H1 (cell line): ENCODE data around the gene MEIOB. TPM values are rescaled to one million over a fixed set of nuclear protein-coding genes. Genes with fewer than 3 reads are reported as not detected.

Experiments
- polyA plus RNA-seq, 7 experiments: library from polyadenylated mRNA; depleted of rRNA in 3 of 7; stranded (reverse) in 5 of 7; unstranded in 2 of 7; fragments of >200 nt in 5 of 7; fragments of 200-250 nt in 2 of 7; gene quantifications; 1 replicate in 5 of 7; 2 replicates in 1 of 7; 4 replicates in 1 of 7; pipeline versions ENCODE4 v1.2.1 to v1.2.3, GENCODE V29; 2011 to 2013; ENCODE audit warnings: missing spikeins in 2 of 7, mixed read lengths in 2 of 7
- total RNA-seq: library from RNA; stranded (reverse); fragmentation: NEBNext Ultra II Directional; extraction: Animal tissue kit (Norgen Biotek cat#: 25700); gene quantifications from 2 replicates; pipeline ENCODE4 v1.2.1, GENCODE V29; 2021
- TF ChIP-seq, protein P1 (sequence below): fragments of 300-600 bp; sonication (generic); IDR thresholded peaks from 2 replicates; pipeline ENCODE4 v1.7.1; 2012; ENCODE audit warnings: low read length, moderate library complexity, mild to moderate bottlenecking, inconsistent platforms; ENCODE audit not compliant: insufficient replicate concordance

Gene MEIOB
- total and polyA plus RNA-seq, 2 of the 8 experiments (the other 6 are each of a cell fraction or from before 2014, with no cell fraction given): 0.63 to 1.1 TPM

- TF ChIP-seq, protein P1, sequence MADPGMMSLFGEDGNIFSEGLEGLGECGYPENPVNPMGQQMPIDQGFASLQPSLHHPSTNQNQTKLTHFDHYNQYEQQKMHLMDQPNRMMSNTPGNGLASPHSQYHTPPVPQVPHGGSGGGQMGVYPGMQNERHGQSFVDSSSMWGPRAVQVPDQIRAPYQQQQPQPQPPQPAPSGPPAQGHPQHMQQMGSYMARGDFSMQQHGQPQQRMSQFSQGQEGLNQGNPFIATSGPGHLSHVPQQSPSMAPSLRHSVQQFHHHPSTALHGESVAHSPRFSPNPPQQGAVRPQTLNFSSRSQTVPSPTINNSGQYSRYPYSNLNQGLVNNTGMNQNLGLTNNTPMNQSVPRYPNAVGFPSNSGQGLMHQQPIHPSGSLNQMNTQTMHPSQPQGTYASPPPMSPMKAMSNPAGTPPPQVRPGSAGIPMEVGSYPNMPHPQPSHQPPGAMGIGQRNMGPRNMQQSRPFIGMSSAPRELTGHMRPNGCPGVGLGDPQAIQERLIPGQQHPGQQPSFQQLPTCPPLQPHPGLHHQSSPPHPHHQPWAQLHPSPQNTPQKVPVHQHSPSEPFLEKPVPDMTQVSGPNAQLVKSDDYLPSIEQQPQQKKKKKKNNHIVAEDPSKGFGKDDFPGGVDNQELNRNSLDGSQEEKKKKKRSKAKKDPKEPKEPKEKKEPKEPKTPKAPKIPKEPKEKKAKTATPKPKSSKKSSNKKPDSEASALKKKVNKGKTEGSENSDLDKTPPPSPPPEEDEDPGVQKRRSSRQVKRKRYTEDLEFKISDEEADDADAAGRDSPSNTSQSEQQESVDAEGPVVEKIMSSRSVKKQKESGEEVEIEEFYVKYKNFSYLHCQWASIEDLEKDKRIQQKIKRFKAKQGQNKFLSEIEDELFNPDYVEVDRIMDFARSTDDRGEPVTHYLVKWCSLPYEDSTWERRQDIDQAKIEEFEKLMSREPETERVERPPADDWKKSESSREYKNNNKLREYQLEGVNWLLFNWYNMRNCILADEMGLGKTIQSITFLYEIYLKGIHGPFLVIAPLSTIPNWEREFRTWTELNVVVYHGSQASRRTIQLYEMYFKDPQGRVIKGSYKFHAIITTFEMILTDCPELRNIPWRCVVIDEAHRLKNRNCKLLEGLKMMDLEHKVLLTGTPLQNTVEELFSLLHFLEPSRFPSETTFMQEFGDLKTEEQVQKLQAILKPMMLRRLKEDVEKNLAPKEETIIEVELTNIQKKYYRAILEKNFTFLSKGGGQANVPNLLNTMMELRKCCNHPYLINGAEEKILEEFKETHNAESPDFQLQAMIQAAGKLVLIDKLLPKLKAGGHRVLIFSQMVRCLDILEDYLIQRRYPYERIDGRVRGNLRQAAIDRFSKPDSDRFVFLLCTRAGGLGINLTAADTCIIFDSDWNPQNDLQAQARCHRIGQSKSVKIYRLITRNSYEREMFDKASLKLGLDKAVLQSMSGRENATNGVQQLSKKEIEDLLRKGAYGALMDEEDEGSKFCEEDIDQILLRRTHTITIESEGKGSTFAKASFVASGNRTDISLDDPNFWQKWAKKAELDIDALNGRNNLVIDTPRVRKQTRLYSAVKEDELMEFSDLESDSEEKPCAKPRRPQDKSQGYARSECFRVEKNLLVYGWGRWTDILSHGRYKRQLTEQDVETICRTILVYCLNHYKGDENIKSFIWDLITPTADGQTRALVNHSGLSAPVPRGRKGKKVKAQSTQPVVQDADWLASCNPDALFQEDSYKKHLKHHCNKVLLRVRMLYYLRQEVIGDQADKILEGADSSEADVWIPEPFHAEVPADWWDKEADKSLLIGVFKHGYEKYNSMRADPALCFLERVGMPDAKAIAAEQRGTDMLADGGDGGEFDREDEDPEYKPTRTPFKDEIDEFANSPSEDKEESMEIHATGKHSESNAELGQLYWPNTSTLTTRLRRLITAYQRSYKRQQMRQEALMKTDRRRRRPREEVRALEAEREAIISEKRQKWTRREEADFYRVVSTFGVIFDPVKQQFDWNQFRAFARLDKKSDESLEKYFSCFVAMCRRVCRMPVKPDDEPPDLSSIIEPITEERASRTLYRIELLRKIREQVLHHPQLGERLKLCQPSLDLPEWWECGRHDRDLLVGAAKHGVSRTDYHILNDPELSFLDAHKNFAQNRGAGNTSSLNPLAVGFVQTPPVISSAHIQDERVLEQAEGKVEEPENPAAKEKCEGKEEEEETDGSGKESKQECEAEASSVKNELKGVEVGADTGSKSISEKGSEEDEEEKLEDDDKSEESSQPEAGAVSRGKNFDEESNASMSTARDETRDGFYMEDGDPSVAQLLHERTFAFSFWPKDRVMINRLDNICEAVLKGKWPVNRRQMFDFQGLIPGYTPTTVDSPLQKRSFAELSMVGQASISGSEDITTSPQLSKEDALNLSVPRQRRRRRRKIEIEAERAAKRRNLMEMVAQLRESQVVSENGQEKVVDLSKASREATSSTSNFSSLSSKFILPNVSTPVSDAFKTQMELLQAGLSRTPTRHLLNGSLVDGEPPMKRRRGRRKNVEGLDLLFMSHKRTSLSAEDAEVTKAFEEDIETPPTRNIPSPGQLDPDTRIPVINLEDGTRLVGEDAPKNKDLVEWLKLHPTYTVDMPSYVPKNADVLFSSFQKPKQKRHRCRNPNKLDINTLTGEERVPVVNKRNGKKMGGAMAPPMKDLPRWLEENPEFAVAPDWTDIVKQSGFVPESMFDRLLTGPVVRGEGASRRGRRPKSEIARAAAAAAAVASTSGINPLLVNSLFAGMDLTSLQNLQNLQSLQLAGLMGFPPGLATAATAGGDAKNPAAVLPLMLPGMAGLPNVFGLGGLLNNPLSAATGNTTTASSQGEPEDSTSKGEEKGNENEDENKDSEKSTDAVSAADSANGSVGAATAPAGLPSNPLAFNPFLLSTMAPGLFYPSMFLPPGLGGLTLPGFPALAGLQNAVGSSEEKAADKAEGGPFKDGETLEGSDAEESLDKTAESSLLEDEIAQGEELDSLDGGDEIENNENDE: no peak
Observed at GRCh38 chr16:1878256-1878655, 6.3 kb upstream of the MEIOB start (continued).
